ENCODE results near the gene EXOC3L1.

Gene EXOC3L1

DNA sequence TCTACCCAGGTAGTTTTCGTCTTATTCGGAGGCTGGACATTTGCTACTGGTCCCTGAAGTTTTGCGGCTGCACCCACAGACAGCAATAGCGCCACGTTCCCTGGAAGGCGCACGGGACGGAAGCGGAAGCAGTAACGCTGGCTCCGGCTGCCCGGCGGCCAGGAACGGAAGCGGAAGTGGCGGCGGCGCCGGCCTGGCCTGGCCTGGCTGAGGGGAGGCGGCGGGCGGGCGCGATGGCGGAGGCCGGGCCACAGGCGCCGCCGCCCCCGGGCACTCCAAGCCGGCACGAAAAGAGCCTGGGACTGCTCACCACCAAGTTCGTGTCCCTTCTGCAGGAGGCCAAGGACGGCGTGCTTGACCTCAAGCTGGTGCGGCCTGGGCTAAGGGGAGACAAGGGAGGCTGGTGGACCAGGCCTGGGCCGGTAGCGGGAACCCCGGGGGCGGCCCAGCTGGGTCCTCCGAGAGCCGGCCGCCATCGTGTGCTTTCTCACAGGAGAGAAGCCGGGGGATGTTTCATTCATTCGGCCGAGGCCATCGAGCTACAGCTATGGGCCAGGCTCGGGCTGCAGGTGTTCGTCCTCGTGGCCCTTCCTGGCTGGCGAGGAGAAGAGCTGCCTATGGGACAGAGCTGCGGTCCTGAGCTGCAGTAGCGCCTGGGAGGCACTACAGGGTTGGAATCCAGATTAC is 2.2 kb upstream of the EXOC3L1 start, which contains the start of gene E2F4 (continued):
- TF ChIP-seq, protein P1, sequence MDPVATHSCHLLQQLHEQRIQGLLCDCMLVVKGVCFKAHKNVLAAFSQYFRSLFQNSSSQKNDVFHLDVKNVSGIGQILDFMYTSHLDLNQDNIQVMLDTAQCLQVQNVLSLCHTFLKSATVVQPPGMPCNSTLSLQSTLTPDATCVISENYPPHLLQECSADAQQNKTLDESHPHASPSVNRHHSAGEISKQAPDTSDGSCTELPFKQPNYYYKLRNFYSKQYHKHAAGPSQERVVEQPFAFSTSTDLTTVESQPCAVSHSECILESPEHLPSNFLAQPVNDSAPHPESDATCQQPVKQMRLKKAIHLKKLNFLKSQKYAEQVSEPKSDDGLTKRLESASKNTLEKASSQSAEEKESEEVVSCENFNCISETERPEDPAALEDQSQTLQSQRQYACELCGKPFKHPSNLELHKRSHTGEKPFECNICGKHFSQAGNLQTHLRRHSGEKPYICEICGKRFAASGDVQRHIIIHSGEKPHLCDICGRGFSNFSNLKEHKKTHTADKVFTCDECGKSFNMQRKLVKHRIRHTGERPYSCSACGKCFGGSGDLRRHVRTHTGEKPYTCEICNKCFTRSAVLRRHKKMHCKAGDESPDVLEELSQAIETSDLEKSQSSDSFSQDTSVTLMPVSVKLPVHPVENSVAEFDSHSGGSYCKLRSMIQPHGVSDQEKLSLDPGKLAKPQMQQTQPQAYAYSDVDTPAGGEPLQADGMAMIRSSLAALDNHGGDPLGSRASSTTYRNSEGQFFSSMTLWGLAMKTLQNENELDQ (tag by site-specific recombination; IDR thresholded peaks at IDR 0.05; ENCODE audit: low read depth), result no peak
- TF ChIP-seq, protein P2, sequence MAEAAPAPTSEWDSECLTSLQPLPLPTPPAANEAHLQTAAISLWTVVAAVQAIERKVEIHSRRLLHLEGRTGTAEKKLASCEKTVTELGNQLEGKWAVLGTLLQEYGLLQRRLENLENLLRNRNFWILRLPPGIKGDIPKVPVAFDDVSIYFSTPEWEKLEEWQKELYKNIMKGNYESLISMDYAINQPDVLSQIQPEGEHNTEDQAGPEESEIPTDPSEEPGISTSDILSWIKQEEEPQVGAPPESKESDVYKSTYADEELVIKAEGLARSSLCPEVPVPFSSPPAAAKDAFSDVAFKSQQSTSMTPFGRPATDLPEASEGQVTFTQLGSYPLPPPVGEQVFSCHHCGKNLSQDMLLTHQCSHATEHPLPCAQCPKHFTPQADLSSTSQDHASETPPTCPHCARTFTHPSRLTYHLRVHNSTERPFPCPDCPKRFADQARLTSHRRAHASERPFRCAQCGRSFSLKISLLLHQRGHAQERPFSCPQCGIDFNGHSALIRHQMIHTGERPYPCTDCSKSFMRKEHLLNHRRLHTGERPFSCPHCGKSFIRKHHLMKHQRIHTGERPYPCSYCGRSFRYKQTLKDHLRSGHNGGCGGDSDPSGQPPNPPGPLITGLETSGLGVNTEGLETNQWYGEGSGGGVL (tag by site-specific recombination; IDR thresholded peaks at IDR 0.05), result no peak
- TF ChIP-seq SP3 (tag by site-specific recombination; IDR thresholded peaks at IDR 0.05) (0 out of 2 replicates have a peak, but pooled peaks have one; percentile 15), ZBTB21 (tag by site-specific recombination; IDR thresholded peaks at IDR 0.05) (peak; percentile 44; the same call in 1 of the 2 replicates), ZNF350 (tag by site-specific recombination; IDR thresholded peaks at IDR 0.05) (no peak), SCRT1 (tag by site-specific recombination; IDR thresholded peaks at IDR 0.05; ENCODE audit: borderline replicate concordance) (no peak), ZEB2 (tag by site-specific recombination; IDR thresholded peaks at IDR 0.05) (peak; percentile 44; the same call in 1 of the 2 replicates), SP2 (tag by site-specific recombination; IDR thresholded peaks at IDR 0.05) (peak; percentile 81), ZBTB8A (tag by site-specific recombination; IDR thresholded peaks at IDR 0.05) (0 out of 2 replicates have a peak, but pooled peaks have one; percentile 23), ZNF585B (tag by site-specific recombination; IDR thresholded peaks at IDR 0.05) (no peak), ZFHX2 (tag by site-specific recombination; conservative IDR thresholded peaks at IDR 0.05) (peak; percentile 23; the same call in 1 of the 2 replicates), ZBTB48 (tag by site-specific recombination; IDR thresholded peaks at IDR 0.05) (peak; percentile 100), ZNF354C (tag by site-specific recombination; IDR thresholded peaks at IDR 0.05; ENCODE audit: borderline replicate concordance, low read depth) (no peak), HOXC10 (CRISPR knock-in tag; IDR thresholded peaks at IDR 0.05) (no peak), YY2 (tag by site-specific recombination; IDR thresholded peaks at IDR 0.05) (peak; percentile 51; the same call in 1 of the 2 replicates)
- TF ChIP-seq, protein P3, sequence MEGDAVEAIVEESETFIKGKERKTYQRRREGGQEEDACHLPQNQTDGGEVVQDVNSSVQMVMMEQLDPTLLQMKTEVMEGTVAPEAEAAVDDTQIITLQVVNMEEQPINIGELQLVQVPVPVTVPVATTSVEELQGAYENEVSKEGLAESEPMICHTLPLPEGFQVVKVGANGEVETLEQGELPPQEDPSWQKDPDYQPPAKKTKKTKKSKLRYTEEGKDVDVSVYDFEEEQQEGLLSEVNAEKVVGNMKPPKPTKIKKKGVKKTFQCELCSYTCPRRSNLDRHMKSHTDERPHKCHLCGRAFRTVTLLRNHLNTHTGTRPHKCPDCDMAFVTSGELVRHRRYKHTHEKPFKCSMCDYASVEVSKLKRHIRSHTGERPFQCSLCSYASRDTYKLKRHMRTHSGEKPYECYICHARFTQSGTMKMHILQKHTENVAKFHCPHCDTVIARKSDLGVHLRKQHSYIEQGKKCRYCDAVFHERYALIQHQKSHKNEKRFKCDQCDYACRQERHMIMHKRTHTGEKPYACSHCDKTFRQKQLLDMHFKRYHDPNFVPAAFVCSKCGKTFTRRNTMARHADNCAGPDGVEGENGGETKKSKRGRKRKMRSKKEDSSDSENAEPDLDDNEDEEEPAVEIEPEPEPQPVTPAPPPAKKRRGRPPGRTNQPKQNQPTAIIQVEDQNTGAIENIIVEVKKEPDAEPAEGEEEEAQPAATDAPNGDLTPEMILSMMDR (tag by site-specific recombination; IDR thresholded peaks at IDR 0.05), result no peak
- TF ChIP-seq, protein P4, sequence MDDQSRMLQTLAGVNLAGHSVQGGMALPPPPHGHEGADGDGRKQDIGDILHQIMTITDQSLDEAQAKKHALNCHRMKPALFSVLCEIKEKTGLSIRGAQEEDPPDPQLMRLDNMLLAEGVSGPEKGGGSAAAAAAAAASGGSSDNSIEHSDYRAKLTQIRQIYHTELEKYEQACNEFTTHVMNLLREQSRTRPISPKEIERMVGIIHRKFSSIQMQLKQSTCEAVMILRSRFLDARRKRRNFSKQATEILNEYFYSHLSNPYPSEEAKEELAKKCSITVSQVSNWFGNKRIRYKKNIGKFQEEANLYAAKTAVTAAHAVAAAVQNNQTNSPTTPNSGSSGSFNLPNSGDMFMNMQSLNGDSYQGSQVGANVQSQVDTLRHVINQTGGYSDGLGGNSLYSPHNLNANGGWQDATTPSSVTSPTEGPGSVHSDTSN (CRISPR knock-in tag; IDR thresholded peaks at IDR 0.05), result 0 out of 2 replicates have a peak, but pooled peaks have one; percentile 74
- TF ChIP-seq, protein P5, sequence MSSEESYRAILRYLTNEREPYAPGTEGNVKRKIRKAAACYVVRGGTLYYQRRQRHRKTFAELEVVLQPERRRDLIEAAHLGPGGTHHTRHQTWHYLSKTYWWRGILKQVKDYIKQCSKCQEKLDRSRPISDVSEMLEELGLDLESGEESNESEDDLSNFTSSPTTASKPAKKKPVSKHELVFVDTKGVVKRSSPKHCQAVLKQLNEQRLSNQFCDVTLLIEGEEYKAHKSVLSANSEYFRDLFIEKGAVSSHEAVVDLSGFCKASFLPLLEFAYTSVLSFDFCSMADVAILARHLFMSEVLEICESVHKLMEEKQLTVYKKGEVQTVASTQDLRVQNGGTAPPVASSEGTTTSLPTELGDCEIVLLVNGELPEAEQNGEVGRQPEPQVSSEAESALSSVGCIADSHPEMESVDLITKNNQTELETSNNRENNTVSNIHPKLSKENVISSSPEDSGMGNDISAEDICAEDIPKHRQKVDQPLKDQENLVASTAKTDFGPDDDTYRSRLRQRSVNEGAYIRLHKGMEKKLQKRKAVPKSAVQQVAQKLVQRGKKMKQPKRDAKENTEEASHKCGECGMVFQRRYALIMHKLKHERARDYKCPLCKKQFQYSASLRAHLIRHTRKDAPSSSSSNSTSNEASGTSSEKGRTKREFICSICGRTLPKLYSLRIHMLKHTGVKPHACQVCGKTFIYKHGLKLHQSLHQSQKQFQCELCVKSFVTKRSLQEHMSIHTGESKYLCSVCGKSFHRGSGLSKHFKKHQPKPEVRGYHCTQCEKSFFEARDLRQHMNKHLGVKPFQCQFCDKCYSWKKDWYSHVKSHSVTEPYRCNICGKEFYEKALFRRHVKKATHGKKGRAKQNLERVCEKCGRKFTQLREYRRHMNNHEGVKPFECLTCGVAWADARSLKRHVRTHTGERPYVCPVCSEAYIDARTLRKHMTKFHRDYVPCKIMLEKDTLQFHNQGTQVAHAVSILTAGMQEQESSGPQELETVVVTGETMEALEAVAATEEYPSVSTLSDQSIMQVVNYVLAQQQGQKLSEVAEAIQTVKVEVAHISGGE (tag by site-specific recombination; conservative IDR thresholded peaks at IDR 0.05; ENCODE audit: low read depth), result peak; percentile 90
- TF ChIP-seq, protein P6, sequence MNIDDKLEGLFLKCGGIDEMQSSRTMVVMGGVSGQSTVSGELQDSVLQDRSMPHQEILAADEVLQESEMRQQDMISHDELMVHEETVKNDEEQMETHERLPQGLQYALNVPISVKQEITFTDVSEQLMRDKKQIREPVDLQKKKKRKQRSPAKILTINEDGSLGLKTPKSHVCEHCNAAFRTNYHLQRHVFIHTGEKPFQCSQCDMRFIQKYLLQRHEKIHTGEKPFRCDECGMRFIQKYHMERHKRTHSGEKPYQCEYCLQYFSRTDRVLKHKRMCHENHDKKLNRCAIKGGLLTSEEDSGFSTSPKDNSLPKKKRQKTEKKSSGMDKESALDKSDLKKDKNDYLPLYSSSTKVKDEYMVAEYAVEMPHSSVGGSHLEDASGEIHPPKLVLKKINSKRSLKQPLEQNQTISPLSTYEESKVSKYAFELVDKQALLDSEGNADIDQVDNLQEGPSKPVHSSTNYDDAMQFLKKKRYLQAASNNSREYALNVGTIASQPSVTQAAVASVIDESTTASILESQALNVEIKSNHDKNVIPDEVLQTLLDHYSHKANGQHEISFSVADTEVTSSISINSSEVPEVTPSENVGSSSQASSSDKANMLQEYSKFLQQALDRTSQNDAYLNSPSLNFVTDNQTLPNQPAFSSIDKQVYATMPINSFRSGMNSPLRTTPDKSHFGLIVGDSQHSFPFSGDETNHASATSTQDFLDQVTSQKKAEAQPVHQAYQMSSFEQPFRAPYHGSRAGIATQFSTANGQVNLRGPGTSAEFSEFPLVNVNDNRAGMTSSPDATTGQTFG (tag by site-specific recombination; IDR thresholded peaks at IDR 0.05; ENCODE audit: borderline replicate concordance), result no peak

All from HEK293 (cell line).